Ovary (tissue), 9 donors: Measurements from ENCODE around the gene LRFN2. TPM values are rescaled to one million over a fixed set of nuclear protein-coding genes. Genes with fewer than 3 reads are reported as not detected.

ENCODE experiments used
- DNase-seq, 5 donors: peaks; one replicate each; pipeline ENCODE4 v3.0.0-alpha.2; 2019 to 2020
- H3K27ac ChIP-seq, 2 donors: fragments of 200-600 bp; one replicate each; pipeline versions ENCODE4 v1.5.1 to v1.8.0; 2019 to 2022
- H3K27me3 ChIP-seq: fragments of 200-600 bp; one replicate; pipeline ENCODE4 v1.8.0; 2022
- H3K36me3 ChIP-seq: fragments of 200-600 bp; sonication (generic); one replicate; pipeline ENCODE4 v1.5.1; 2019
- H3K4me1 ChIP-seq: one replicate; pipeline ENCODE4 v1.8.1; 2013; ENCODE audit warnings: mild to moderate bottlenecking, moderate library complexity; ENCODE audit not compliant: insufficient read depth
- H3K4me3 ChIP-seq: fragments of 200-600 bp; sonication (generic); one replicate; pipeline ENCODE4 v1.5.1; 2017
- H3K9me3 ChIP-seq, 2 donors: fragments of 200-600 bp in 1 of 2; sonication (generic) in 1 of 2; one replicate each; pipeline versions ENCODE4 v1.5.1 to v1.8.1; 2013 to 2019; ENCODE audit warnings: mild to moderate bottlenecking in 1 of 2, moderate library complexity in 1 of 2
- CTCF ChIP-seq, 3 donors: fragments of 450-650 bp in 2 of 3; fragments of 200-600 bp in 1 of 3; IDR thresholded peaks; one replicate each; pipeline versions ENCODE4 v1.5.1 to v1.8.0; 2016 to 2022; ENCODE audit warnings: antibody characterized with exemption in 3 of 3, mild to moderate bottlenecking in 1 of 3
- EP300 ChIP-seq: sonication (generic); formaldehyde crosslinking; IDR thresholded peaks from one replicate; pipeline ENCODE4 v1.6.1; 2017; ENCODE audit warnings: antibody characterized with exemption
- POLR2A ChIP-seq: fragments of 450-650 bp; IDR thresholded peaks from one replicate; pipeline ENCODE4 v1.6.1; 2017; ENCODE audit warnings: antibody characterized with exemption, mild to moderate bottlenecking, moderate library complexity
- WGBS, 3 donors: extraction: QIAGEN DNeasy Blood & Tissue Kit in 1 of 3; methylation state at CpG; one replicate each; pipeline versions ENCODE4 v1.1.5 to v1.1.7; 2013 to 2017; 5-methylcytosine and 5-hydroxymethylcytosine counted together
- intact Hi-C, 4 donors: fragments of 100-400 bp; cut with DNase I; formaldehyde crosslinking; loops; one replicate each; pipeline versions ENCODE4 v1.11.0 to v1.15.1; 2022 to 2023
- polyA plus RNA-seq, 2 donors: library from polyadenylated mRNA; stranded (reverse); fragments of 200-250 nt in 1 of 2; fragments of 350-450 nt in 1 of 2; fragmentation: Illumina TruSeq in 1 of 2; extraction: RNeasy Lipid Tissue Mini Kit (QIAGEN cat#74804) in 1 of 2; gene quantifications; one replicate each; pipeline ENCODE4 v1.2.3, GENCODE V29; 2013 to 2014
- total RNA-seq, 7 donors: library from RNA; depleted of rRNA in 2 of 7; stranded (reverse); fragments of >200 nt in 2 of 7; fragmentation: NEBNext Ultra II Directional in 3 of 7; extraction: Animal tissue kit (Norgen Biotek cat#: 25700) in 3 of 7; gene quantifications; one replicate each; pipeline versions ENCODE4 v1.1.0 to v1.2.4, GENCODE V29; 2016 to 2023
- donor health status: DM: no; HTN: no; CAD: no; lungs with moderate emphysema.
- donor health status: DM: no; HTN: no; CAD: no.
- donor health status: Bipolar disorder and iron deficiency.
- donor health status: DM: yes; HTN: yes; CAD: no.
- donor health status: DM: no; HTN: no; CAD: no.
- donor health status: DM: yes; HTN: yes; CAD: no.

LRFN2 gene
- total and polyA plus RNA-seq, 9 donors: 0.10 to 2.2 (median 0.66) TPM

GRCh38 chr6:40532349-40533000, 54.7 kb downstream of the LRFN2 start:
- WGBS, 3 donors: 86 to 91% (median 86%) methylated on average over 7 of the region's 7 CpGs
- Histone ChIP-seq H3K27me3 (no peaks in the 10 kb centered on the region), H3K36me3 (no peaks in the 10 kb centered on the region), H3K4me1 (no peaks in the 10 kb centered on the region), H3K4me3 (no peak overlapping the region), H3K9me3 (no peaks in the 10 kb centered on the region), H3K27ac (no peak overlapping the region)
- TF ChIP-seq CTCF (IDR thresholded peaks at IDR 0.05) (no peak), POLR2A (no peak), EP300 (no peak)
- DNase-seq: no peak
- intact Hi-C loops: no loop called here

- Histone ChIP-seq H3K4me1 (no peaks in the 10 kb centered on the region), H3K36me3 (no peaks in the 10 kb centered on the region), H3K27ac (no peak overlapping the region), H3K4me3 (no peak overlapping the region), H3K27me3 (no peaks in the 10 kb centered on the region), H3K9me3 (no peaks in the 10 kb centered on the region)
- no peak for TF ChIP-seq POLR2A
- TF ChIP-seq EP300: no peak
- TF ChIP-seq CTCF (IDR thresholded peaks at IDR 0.05): no peak
- WGBS, 3 donors: 81 to 85% (median 82%) methylated on average over 5 of the region's 5 CpGs
- intact Hi-C loops: no loop called here
- DNase-seq: no peak
These were observed 57.2 kb downstream of the LRFN2 start for GRCh38 chr6:40529919-40530318.

GRCh38 chr6:40529040-40529439, 58.1 kb downstream of the LRFN2 start:
- Histone ChIP-seq H3K36me3 (no peaks in the 10 kb centered on the region), H3K9me3 (no peaks in the 10 kb centered on the region), H3K4me1 (no peaks in the 10 kb centered on the region), H3K27ac (no peak overlapping the region), H3K27me3 (no peaks in the 10 kb centered on the region), H3K4me3 (no peak overlapping the region)
- 66 to 71% (median 68%) methylated on average over 4 of the region's 4 CpGs for WGBS, 3 donors
- no peak for TF ChIP-seq EP300
- TF ChIP-seq CTCF (IDR thresholded peaks at IDR 0.05): no peak
- no peak for TF ChIP-seq POLR2A
- intact Hi-C loops: no loop called here
- DNase-seq: no peak

- no peak overlapping the region for H3K27ac ChIP-seq
- H3K27me3 ChIP-seq: no peaks in the 10 kb centered on the region
- TF ChIP-seq POLR2A (no peak), CTCF (IDR thresholded peaks at IDR 0.05) (no peak), EP300 (no peak)
- no peak overlapping the region for H3K4me3 ChIP-seq
- H3K9me3 ChIP-seq: no peaks in the 10 kb centered on the region
- no peaks in the 10 kb centered on the region for H3K36me3 ChIP-seq
- 77 to 88% (median 83%) methylated on average over 5 of the region's 5 CpGs for WGBS, 3 donors
- intact Hi-C loops: no loop called here
- H3K4me1 ChIP-seq: no peaks in the 10 kb centered on the region
- DNase-seq: no peak
These were observed 59.1 kb downstream of the LRFN2 start for GRCh38 chr6:40528051-40528450.
